Karpas-422 (cell line): ENCODE results near the gene RXRA. TPM values are rescaled to one million over a fixed set of nuclear protein-coding genes. Genes with fewer than 3 reads are reported as not detected.

Source experiments
- DNase-seq: peaks from one replicate; pipeline ENCODE4 v3.0.0-alpha.2; 2015
- H2AFZ ChIP-seq: fragments of 200-600 bp; sonication (generic); 2 replicates; pipeline ENCODE4 v1.6.1; 2014; ENCODE audit warnings: antibody characterized with exemption, low read length, mixed read lengths
- H3K27ac ChIP-seq: fragments of 200-600 bp; sonication (generic); 2 replicates; pipeline ENCODE4 v1.5.1; 2014; ENCODE audit warnings: mild to moderate bottlenecking, low read length, moderate library complexity
- H3K27me3 ChIP-seq: fragments of 200-600 bp; sonication (generic); 2 replicates; pipeline ENCODE4 v1.6.1; 2014; ENCODE audit warnings: low read length, mixed read lengths
- H3K36me3 ChIP-seq: fragments of 200-600 bp; sonication (generic); 2 replicates; pipeline ENCODE4 v1.6.1; 2014; ENCODE audit warnings: low read length, mixed read lengths; ENCODE audit not compliant: insufficient read depth
- H3K4me1 ChIP-seq: fragments of 200-600 bp; sonication (generic); 2 replicates; pipeline ENCODE4 v1.6.1; 2014; ENCODE audit warnings: mild to moderate bottlenecking, low read length, mixed read lengths
- H3K4me2 ChIP-seq: fragments of 200-600 bp; sonication (generic); 2 replicates; pipeline ENCODE4 v1.6.1; 2014; ENCODE audit warnings: low read length, low read depth, mild to moderate bottlenecking; ENCODE audit not compliant: poor library complexity, severe bottlenecking
- H3K4me3 ChIP-seq: fragments of 200-600 bp; sonication (generic); 2 replicates; pipeline ENCODE4 v1.5.1; 2014; ENCODE audit warnings: mild to moderate bottlenecking, antibody characterized with exemption, low read length, mixed read lengths
- H3K79me2 ChIP-seq: fragments of 200-600 bp; sonication (generic); 2 replicates; pipeline ENCODE4 v1.6.1; 2014; ENCODE audit warnings: mild to moderate bottlenecking, low read length, mixed read lengths
- H3K9ac ChIP-seq: fragments of 200-600 bp; sonication (generic); 2 replicates; pipeline ENCODE4 v1.6.0; 2014; ENCODE audit warnings: low read length
- H3K9me2 ChIP-seq: fragments of 200-600 bp; sonication (generic), shearing (Covaris generic); replicated peaks from 2 replicates; pipeline ENCODE4 v1.6.0; 2014; ENCODE audit warnings: mild to moderate bottlenecking, low read length, moderate library complexity; ENCODE audit not compliant: insufficient read depth
- H3K9me3 ChIP-seq: fragments of 300-700, 200-600 bp; sonication (generic); 2 replicates; pipeline ENCODE4 v1.6.1; 2014; ENCODE audit warnings: low read length, mixed read lengths
- H4K20me1 ChIP-seq: fragments of 200-600 bp; sonication (generic); 2 replicates; pipeline ENCODE4 v1.6.1; 2014; ENCODE audit warnings: mild to moderate bottlenecking, antibody characterized with exemption, low read length, low read depth; ENCODE audit not compliant: insufficient read depth
- total RNA-seq: library from RNA; depleted of rRNA; stranded (reverse); fragments of >200 nt; shearing (Covaris generic); gene quantifications from 2 replicates; pipeline ENCODE4 v1.2.3, GENCODE V29; 2014; ENCODE audit warnings: low replicate concordance

The RXRA gene
- total RNA-seq, 1 experiment from 2014 or later: not detected

GRCh38 chr9:134475011-134475790 is 148.9 kb downstream of the RXRA start:
- H3K4me2 ChIP-seq: no peak overlapping the region
- no peak overlapping the region for H3K9ac ChIP-seq
- H3K27ac ChIP-seq: no peak overlapping the region

GRCh38 chr9:134476272-134476941 is 150.2 kb downstream of the RXRA start:
- no peak overlapping the region for H3K27ac ChIP-seq
- H3K79me2 ChIP-seq: no peaks in the 10 kb centered on the region
- no peaks in the 10 kb centered on the region for H3K27me3 ChIP-seq
- no peaks in the 10 kb centered on the region for H3K9me3 ChIP-seq
- no peak overlapping the region for H3K9ac ChIP-seq
- H3K4me3 ChIP-seq: no peak overlapping the region
- DNase-seq: no peak
- H3K9me2 ChIP-seq: no peaks in the 10 kb centered on the region
- H3K4me1 ChIP-seq: no peaks in the 10 kb centered on the region
- no peaks in the 10 kb centered on the region for H3K36me3 ChIP-seq
- no peak overlapping the region for H3K4me2 ChIP-seq
- no peaks in the 10 kb centered on the region for H4K20me1 ChIP-seq
- no peak overlapping the region for H2AFZ ChIP-seq

More at GRCh38 chr9:134475011-134475790, 148.9 kb downstream of the RXRA start:
- H3K27me3 ChIP-seq: no peaks in the 10 kb centered on the region
- no peak for DNase-seq
- no peak overlapping the region for H2AFZ ChIP-seq
- H3K79me2 ChIP-seq: no peaks in the 10 kb centered on the region
- H3K4me3 ChIP-seq: no peak overlapping the region
- H3K9me2 ChIP-seq: no peaks in the 10 kb centered on the region
- no peaks in the 10 kb centered on the region for H4K20me1 ChIP-seq
- no peaks in the 10 kb centered on the region for H3K9me3 ChIP-seq
- no peaks in the 10 kb centered on the region for H3K36me3 ChIP-seq
- H3K4me1 ChIP-seq: no peaks in the 10 kb centered on the region

GRCh38 chr9:134476942-134477335 is 150.7 kb downstream of the RXRA start:
- H3K9ac ChIP-seq: no peak overlapping the region
- H3K9me2 ChIP-seq: no peaks in the 10 kb centered on the region

GRCh38 chr9:134477342-134477925 is 151.2 kb downstream of the RXRA start:
- Histone ChIP-seq H2AFZ (no peak overlapping the region), H3K27ac (no peak overlapping the region), H3K9me3 (no peaks in the 10 kb centered on the region), H3K4me3 (no peak overlapping the region), H3K4me1 (no peaks in the 10 kb centered on the region), H3K4me2 (no peak overlapping the region), H4K20me1 (no peaks in the 10 kb centered on the region), H3K27me3 (no peaks in the 10 kb centered on the region), H3K9me2 (no peaks in the 10 kb centered on the region), H3K79me2 (no peaks in the 10 kb centered on the region), H3K9ac (no peak overlapping the region), H3K36me3 (no peaks in the 10 kb centered on the region)
- no peak for DNase-seq

More at GRCh38 chr9:134476942-134477335, 150.7 kb downstream of the RXRA start:
- Histone ChIP-seq H4K20me1 (no peaks in the 10 kb centered on the region), H3K9me3 (no peaks in the 10 kb centered on the region), H3K4me1 (no peaks in the 10 kb centered on the region), H3K4me2 (no peak overlapping the region), H3K27ac (no peak overlapping the region), H2AFZ (no peak overlapping the region), H3K79me2 (no peaks in the 10 kb centered on the region), H3K4me3 (no peak overlapping the region), H3K27me3 (no peaks in the 10 kb centered on the region), H3K36me3 (no peaks in the 10 kb centered on the region)
- DNase-seq: no peak

GRCh38 chr9:134477927-134478326 is 151.7 kb downstream of the RXRA start:
- H3K9me2 ChIP-seq: no peaks in the 10 kb centered on the region
- H4K20me1 ChIP-seq: no peaks in the 10 kb centered on the region
- no peak for DNase-seq
- no peak overlapping the region for H3K9ac ChIP-seq
- no peaks in the 10 kb centered on the region for H3K4me1 ChIP-seq
- H2AFZ ChIP-seq: no peak overlapping the region
- no peaks in the 10 kb centered on the region for H3K27me3 ChIP-seq
- H3K27ac ChIP-seq: no peak overlapping the region
- H3K4me3 ChIP-seq: no peak overlapping the region
- H3K79me2 ChIP-seq: no peaks in the 10 kb centered on the region
- no peak overlapping the region for H3K4me2 ChIP-seq
- H3K36me3 ChIP-seq: no peaks in the 10 kb centered on the region
- H3K9me3 ChIP-seq: no peaks in the 10 kb centered on the region

GRCh38 chr9:134481762-134482161 is 155.5 kb downstream of the RXRA start:
- Histone ChIP-seq H3K27me3 (no peaks in the 10 kb centered on the region), H3K9me3 (no peaks in the 10 kb centered on the region), H2AFZ (no peak overlapping the region), H3K9ac (no peak overlapping the region), H3K4me3 (no peak overlapping the region), H4K20me1 (no peaks in the 10 kb centered on the region), H3K27ac (no peak overlapping the region), H3K9me2 (no peaks in the 10 kb centered on the region), H3K4me1 (no peaks in the 10 kb centered on the region), H3K36me3 (no peaks in the 10 kb centered on the region), H3K4me2 (no peak overlapping the region), H3K79me2 (no peaks in the 10 kb centered on the region)
- no peak for DNase-seq

GRCh38 chr9:134482226-134482625 is 156.0 kb downstream of the RXRA start:
- H3K27me3 ChIP-seq: no peaks in the 10 kb centered on the region
- no peak for DNase-seq
- H4K20me1 ChIP-seq: no peaks in the 10 kb centered on the region
- H3K4me3 ChIP-seq: no peak overlapping the region
- H3K9me3 ChIP-seq: no peaks in the 10 kb centered on the region
- H3K9ac ChIP-seq: no peak overlapping the region
- no peaks in the 10 kb centered on the region for H3K36me3 ChIP-seq
- no peaks in the 10 kb centered on the region for H3K79me2 ChIP-seq
- no peaks in the 10 kb centered on the region for H3K9me2 ChIP-seq
- no peak overlapping the region for H3K4me2 ChIP-seq
- no peak overlapping the region for H2AFZ ChIP-seq
- no peaks in the 10 kb centered on the region for H3K4me1 ChIP-seq
- H3K27ac ChIP-seq: no peak overlapping the region

- no peak overlapping the region for H3K9ac ChIP-seq
- no peak overlapping the region for H3K27ac ChIP-seq
- no peaks in the 10 kb centered on the region for H3K4me1 ChIP-seq
- H3K4me3 ChIP-seq: no peak overlapping the region
- no peaks in the 10 kb centered on the region for H4K20me1 ChIP-seq
- H2AFZ ChIP-seq: no peak overlapping the region
- no peaks in the 10 kb centered on the region for H3K27me3 ChIP-seq
- H3K4me2 ChIP-seq: no peak overlapping the region
- no peaks in the 10 kb centered on the region for H3K9me3 ChIP-seq
- H3K36me3 ChIP-seq: no peaks in the 10 kb centered on the region
- H3K9me2 ChIP-seq: no peaks in the 10 kb centered on the region
- no peaks in the 10 kb centered on the region for H3K79me2 ChIP-seq
- DNase-seq: no peak
Observed at GRCh38 chr9:134483361-134484184, 157.3 kb downstream of the RXRA start.
